GM12892 (cell line): ENCODE data around the gene SFPQ. TPM values are rescaled to one million over a fixed set of nuclear protein-coding genes. Genes with fewer than 3 reads are reported as not detected.
A peak's percentile ranks its signal among the peaks of the same experiment; 100 is the strongest.
"Not testable (repeated sequence)": the region's sequence is repeated elsewhere in the genome, so short reads cannot be mapped to it uniquely, and the experiment has no call there.

Experiments used
- DNase-seq: peaks from one replicate; pipeline ENCODE4 v3.0.0; 2011; ENCODE audit not compliant: insufficient read length
- FAIRE-seq: peaks from 2 replicates; lab custom pipeline; 2011; peaks lifted over from hg19 to GRCh38; lab: Jason Lieb, UNC
- POLR2A ChIP-seq: IDR thresholded peaks from 2 replicates; pipeline ENCODE4 v1.6.1; 2011; ENCODE audit warnings: low read depth, low read length, control low read depth
- POLR2AphosphoS5 ChIP-seq: IDR thresholded peaks from 2 replicates; pipeline ENCODE4 v1.6.1; 2011; ENCODE audit warnings: low read depth, low read length, control low read depth
- TAF1 ChIP-seq: IDR thresholded peaks from 2 replicates; pipeline ENCODE4 v1.6.1; 2011; ENCODE audit warnings: low read depth, mild to moderate bottlenecking, control low read depth, low read length, borderline replicate concordance
- polyA plus RNA-seq: library from polyadenylated mRNA; unstranded; fragments of >200 nt; gene quantifications from one replicate; pipeline ENCODE4 v1.2.1, GENCODE V29; 2012; ENCODE audit warnings: missing spikeins, inconsistent platforms; ENCODE audit not compliant: missing spikeins

SFPQ gene
- 233 TPM for polyA plus RNA-seq

GRCh38 chr1:35192853-35193664, at the start of gene SFPQ:
Gene SFPQ (minus strand): TSS chr1:35193145. CDS start chr1:35193049, 96 bp downstream.
- FAIRE-seq (peak; percentile 95), DNase-seq (peak; percentile 94)
- peak; percentile 99 for TF ChIP-seq POLR2AphosphoS5
- TF ChIP-seq POLR2A = peak; percentile 98
- peak; percentile 96 for TF ChIP-seq TAF1

GRCh38 chr1:35236772-35237171, 43.8 kb upstream of the SFPQ start:
- not testable (repeated sequence) for DNase-seq, FAIRE-seq

GRCh38 chr1:35231287-35231686, 38.3 kb upstream of the SFPQ start:
- TF ChIP-seq POLR2A (no peak), POLR2AphosphoS5 (no peak), TAF1 (no peak)
- DNase-seq = no peak
- no peak for FAIRE-seq

GRCh38 chr1:35229587-35230360, 36.8 kb upstream of the SFPQ start:
- FAIRE-seq = peak; percentile 86
- TF ChIP-seq POLR2AphosphoS5 (no peak), POLR2A (no peak), TAF1 (no peak)
- no peak for DNase-seq

- DNase-seq = no peak
- no peak for FAIRE-seq
- TF ChIP-seq POLR2A (no peak), TAF1 (no peak), POLR2AphosphoS5 (no peak)
These were observed 33.6 kb upstream of the SFPQ start for GRCh38 chr1:35226546-35226945.

- DNase-seq (no peak), FAIRE-seq (no peak)
- no peak for TF ChIP-seq POLR2A
- no peak for TF ChIP-seq POLR2AphosphoS5
- no peak for TF ChIP-seq TAF1
These were observed 30.2 kb upstream of the SFPQ start for GRCh38 chr1:35223084-35223630.

GRCh38 chr1:35222322-35223083, 29.6 kb upstream of the SFPQ start:
- no peak for DNase-seq
- FAIRE-seq = no peak
- no peak for TF ChIP-seq POLR2AphosphoS5
- TF ChIP-seq POLR2A = no peak
- TF ChIP-seq TAF1 = no peak

GRCh38 chr1:35220976-35221375, 28.0 kb upstream of the SFPQ start:
- TF ChIP-seq POLR2A = no peak
- TF ChIP-seq TAF1 = no peak
- no peak for TF ChIP-seq POLR2AphosphoS5
- DNase-seq = peak; percentile 31
- FAIRE-seq = no peak

- DNase-seq (no peak), FAIRE-seq (no peak)
- no peak for TF ChIP-seq POLR2AphosphoS5
These were observed 22.4 kb upstream of the SFPQ start for GRCh38 chr1:35215346-35215745.

- DNase-seq (no peak), FAIRE-seq (no peak)
- TF ChIP-seq TAF1 (no peak), POLR2A (no peak), POLR2AphosphoS5 (no peak)
These were observed 18.1 kb upstream of the SFPQ start for GRCh38 chr1:35211120-35211414.
